Naive thymus-derived CD8-positive, alpha-beta T cell (primary cell): Measurements from ENCODE around the gene PSAP. TPM values are rescaled to one million over a fixed set of nuclear protein-coding genes. Genes with fewer than 3 reads are reported as not detected.

Experiments used
- ATAC-seq, 2 donors: fragments of 150-1000 bp; cut with Tn5 transposase in 1 of 2; sonication (Bioruptor Pico), chemical (Tn5 transposase) in 1 of 2; 1 replicate in 1 of 2; 2 replicates in 1 of 2; pipeline ENCODE4 v1.10.0; 2021; ENCODE audit warnings: mild to moderate bottlenecking in 2 of 2, moderate library complexity in 2 of 2
- POLR2A ChIA-PET: fragments of 350-600 bp; sonication (Branson Sonifier 250); formaldehyde crosslinking; loops from one replicate; lab custom pipeline; 2021; ENCODE audit warnings: antibody characterized with exemption; lab: Charles Lee
- DNase-seq, 10 donors: peaks; one replicate each; pipeline versions ENCODE4 v3.0.0 to v3.0.0-alpha.2; 2020 to 2022
- H3K27ac Mint-ChIP-seq, 10 donors: one replicate each; pipeline ENCODE4 v1.8.0; 2020 to 2022; ENCODE audit warnings: mild to moderate bottlenecking in 10 of 10, mixed read lengths in 10 of 10, moderate library complexity in 4 of 10, inconsistent platforms in 1 of 10
- H3K27me3 Mint-ChIP-seq, 5 donors: one replicate each; pipeline ENCODE4 v1.8.0; 2021 to 2022; ENCODE audit warnings: mixed read lengths in 5 of 5
- H3K36me3 Mint-ChIP-seq, 3 donors: one replicate each; pipeline ENCODE4 v1.8.0; 2020 to 2022; ENCODE audit warnings: mixed read lengths in 3 of 3, mild to moderate bottlenecking in 2 of 3, inconsistent platforms in 1 of 3
- H3K4me1 Mint-ChIP-seq, 4 donors: one replicate each; pipeline ENCODE4 v1.8.0; 2021 to 2022; ENCODE audit warnings: mixed read lengths in 4 of 4
- H3K4me3 Mint-ChIP-seq, 10 donors: one replicate each; pipeline ENCODE4 v1.8.0; 2020 to 2022; ENCODE audit warnings: mild to moderate bottlenecking in 10 of 10, mixed read lengths in 10 of 10, moderate library complexity in 6 of 10, inconsistent platforms in 1 of 10
- H3K9me3 Mint-ChIP-seq, 9 donors: one replicate each; pipeline ENCODE4 v1.8.0; 2020 to 2022; ENCODE audit warnings: mixed read lengths in 9 of 9, mild to moderate bottlenecking in 3 of 9, inconsistent platforms in 1 of 9, moderate library complexity in 1 of 9
- polyA plus RNA-seq, 3 donors: library from polyadenylated mRNA; unstranded; fragments of 300-500 nt; fragmentation: Illumina TruSeq; gene quantifications; one replicate each; pipeline ENCODE4 v1.2.3, GENCODE V29; 2021
- total RNA-seq, 8 experiments: library from RNA in 2 of 8; stranded (reverse) in 2 of 8; gene quantifications; one replicate each; pipeline ENCODE4 v1.2.3 and lab custom pipeline; 2021 to 2026

Gene PSAP
- total and polyA plus RNA-seq, 5 experiments from 2014 or later, result 203 to 442 (median 389) TPM

DNA sequence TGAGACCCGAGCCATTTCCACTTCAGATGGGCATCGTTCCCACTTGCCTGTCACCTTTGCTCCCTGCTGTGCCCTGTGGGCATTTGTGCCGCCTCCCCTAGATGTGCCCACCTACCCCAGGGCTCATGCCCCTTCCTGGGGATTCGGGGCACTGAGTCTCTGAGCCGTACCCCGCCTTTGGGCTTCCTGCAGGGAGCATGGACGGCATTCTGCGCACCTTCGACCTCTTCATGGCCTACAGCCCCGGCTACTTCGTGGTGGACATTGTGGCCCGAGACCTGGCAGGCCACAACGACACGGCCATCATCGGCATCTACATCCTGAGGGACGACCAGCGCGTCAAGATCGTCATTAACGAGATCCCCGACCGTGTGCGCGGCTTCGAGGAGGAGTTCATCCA, 41.4 kb downstream of the PSAP start:
- H3K27me3 Mint-ChIP-seq, result no peaks in the 10 kb centered on the region
- POLR2A ChIA-PET, result no interaction called here

DNA sequence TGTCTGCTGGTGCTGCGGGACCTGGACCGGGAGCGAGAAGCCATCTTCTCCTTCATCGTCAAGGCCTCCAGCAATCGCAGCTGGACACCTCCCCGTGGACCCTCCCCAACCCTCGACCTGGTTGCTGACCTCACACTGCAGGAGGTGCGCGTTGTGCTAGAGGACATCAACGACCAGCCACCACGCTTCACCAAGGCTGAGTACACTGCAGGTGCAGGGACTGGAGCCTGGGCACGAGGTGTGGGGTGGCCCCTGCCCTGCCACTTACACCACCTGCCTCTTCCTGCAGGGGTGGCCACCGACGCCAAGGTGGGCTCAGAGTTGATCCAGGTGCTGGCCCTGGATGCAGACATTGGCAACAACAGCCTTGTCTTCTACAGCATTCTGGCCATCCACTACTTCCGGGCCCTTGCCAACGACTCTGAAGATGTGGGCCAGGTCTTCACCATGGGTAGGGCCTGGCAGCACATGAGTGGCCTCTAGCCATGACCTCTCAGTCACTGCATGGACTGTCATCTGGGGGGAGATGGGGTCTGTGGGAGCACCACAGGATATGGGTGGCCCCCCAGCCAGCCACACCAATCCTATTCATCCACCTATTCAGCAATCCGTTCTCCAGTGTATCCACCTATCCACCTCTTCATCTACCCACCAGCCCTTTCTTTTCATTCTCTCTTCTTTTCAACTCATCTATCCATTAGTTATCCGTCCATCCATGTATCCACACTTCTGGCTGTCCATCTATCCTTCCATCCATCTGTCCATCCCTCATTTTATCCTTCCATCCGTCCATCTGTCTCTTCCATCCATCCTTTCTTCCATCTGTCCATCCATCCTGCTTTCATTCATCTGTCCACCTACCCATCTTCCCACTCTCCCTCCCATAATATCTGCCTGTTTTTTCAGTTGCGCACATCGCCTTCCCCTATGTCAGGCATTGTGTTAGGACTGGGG, 43.2 kb downstream of the PSAP start:
- H3K27me3 Mint-ChIP-seq, result no peaks in the 10 kb centered on the region
- ATAC-seq, result no peak
- no peak for DNase-seq
- no peak overlapping the region for H3K4me3 Mint-ChIP-seq
- POLR2A ChIA-PET, result interaction anchor here (1.1 to 1.4 kb wide), 2 partner anchors 8 to 16 kb away, joined by 3 read pairs; no protein-coding TSS in a partner anchor
- peaks cover 0 to 3% (median 2%) of the 10 kb centered on the region in 4 donors for H3K4me1 Mint-ChIP-seq
- peaks cover 0 to 6% (median 2%) of the 10 kb centered on the region in 3 donors for H3K36me3 Mint-ChIP-seq
- peak overlapping the region in 1 of 10 donors; percentile 53 for H3K27ac Mint-ChIP-seq
- no peaks in the 10 kb centered on the region for H3K9me3 Mint-ChIP-seq

More for the DNA sequence above, 41.4 kb downstream of the PSAP start:
- H3K36me3 Mint-ChIP-seq, result peaks cover 0 to 8% (median 2%) of the 10 kb centered on the region in 3 donors
- no peaks in the 10 kb centered on the region for H3K9me3 Mint-ChIP-seq
- H3K4me1 Mint-ChIP-seq, result peaks cover 0 to 2% (median under 1%) of the 10 kb centered on the region in 4 donors
- H3K27ac Mint-ChIP-seq, result no peak overlapping the region
- no peak for DNase-seq
- no peak for ATAC-seq
- H3K4me3 Mint-ChIP-seq, result no peak overlapping the region

DNA sequence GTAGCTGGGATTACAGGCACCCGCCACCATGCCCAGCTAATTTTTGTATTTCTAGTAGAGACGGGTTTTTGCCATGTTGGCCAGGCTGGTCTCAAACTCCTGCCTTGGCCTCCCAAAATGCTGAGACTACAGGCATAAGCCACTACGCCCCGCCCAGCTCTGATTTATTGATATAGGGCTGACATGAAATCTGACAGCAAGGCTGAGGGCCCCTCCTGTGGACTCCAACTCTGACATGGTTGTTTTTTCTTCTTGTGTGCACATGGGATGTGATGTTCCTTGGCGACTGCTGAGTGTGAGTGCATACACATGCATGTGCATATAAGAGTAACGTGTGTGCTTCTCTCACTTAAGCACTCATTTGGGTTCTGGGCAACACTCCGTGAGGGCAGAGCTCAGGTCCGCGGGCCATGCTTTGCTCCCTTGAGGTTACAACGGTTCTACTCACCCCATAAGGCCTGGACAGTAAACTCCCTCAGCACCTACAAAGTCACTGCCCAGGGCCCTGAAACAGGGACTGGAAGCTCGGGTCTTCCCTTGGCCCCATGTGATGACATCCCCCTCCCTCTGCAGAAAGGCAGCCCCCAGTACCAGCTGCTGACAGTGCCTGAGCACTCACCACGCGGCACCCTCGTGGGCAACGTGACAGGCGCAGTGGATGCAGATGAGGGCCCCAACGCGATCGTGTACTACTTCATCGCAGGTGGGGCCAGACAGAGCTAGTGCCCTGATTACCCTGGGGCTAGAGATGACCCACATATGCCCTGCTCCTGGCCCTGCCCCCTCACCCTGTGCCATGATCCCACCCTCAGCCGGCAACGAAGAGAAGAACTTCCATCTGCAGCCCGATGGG, 44.1 kb downstream of the PSAP start:
- ATAC-seq (no peak), DNase-seq (no peak)
- peaks cover 0 to 6% (median 2%) of the 10 kb centered on the region in 3 donors for H3K36me3 Mint-ChIP-seq
- no peaks in the 10 kb centered on the region for H3K27me3 Mint-ChIP-seq
- peaks cover 0 to 3% (median 1%) of the 10 kb centered on the region in 4 donors for H3K4me1 Mint-ChIP-seq
- H3K9me3 Mint-ChIP-seq, result no peaks in the 10 kb centered on the region
- H3K27ac Mint-ChIP-seq, result no peak overlapping the region
- H3K4me3 Mint-ChIP-seq, result no peak overlapping the region
- POLR2A ChIA-PET, result interaction anchor here (0.6 to 1.4 kb wide), 3 partner anchors 9 to 28 kb away, joined by 3 read pairs; no protein-coding TSS in a partner anchor

DNA sequence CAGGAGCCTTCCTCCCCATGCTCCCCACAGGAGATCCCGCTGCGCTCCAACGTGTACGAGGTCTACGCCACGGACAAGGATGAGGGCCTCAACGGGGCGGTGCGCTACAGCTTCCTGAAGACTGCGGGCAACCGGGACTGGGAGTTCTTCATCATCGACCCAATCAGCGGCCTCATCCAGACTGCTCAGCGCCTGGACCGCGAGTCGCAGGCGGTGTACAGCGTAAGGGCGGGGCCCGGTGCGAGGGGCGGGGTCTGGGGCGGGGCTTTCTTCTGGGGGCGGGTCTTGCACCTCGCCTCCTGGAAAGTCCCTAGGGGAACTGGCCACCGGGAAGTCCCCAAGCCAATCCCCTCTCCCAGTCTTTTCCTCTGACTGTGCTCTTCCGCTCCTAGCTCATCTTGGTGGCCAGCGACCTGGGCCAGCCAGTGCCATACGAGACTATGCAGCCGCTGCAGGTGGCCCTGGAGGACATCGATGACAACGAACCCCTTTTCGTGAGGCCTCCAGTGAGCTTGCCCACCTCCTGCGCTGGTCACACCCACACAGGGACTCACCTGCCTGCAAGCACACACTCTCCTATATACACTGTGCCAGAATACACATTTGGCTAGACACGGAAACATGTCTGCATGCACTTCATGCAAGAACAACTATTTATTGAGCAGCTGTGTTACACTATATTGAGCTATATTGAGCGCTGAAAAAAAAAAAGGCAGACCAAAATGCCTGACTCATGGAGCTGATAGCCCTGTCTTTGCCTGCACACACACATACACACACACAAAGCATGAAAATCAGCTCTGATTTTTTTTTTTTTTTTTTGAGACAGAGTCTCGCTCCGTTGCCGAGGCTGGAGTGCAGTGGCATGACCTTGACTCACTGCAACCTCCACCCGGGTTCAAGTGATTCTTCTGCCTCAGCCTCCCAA, 45.0 kb downstream of the PSAP start:
- no peaks in the 10 kb centered on the region for H3K27me3 Mint-ChIP-seq
- H3K36me3 Mint-ChIP-seq, result peaks cover 0 to 6% (median 5%) of the 10 kb centered on the region in 3 donors
- peak overlapping the region in 1 of 10 donors; percentile 83 for H3K27ac Mint-ChIP-seq
- no peak overlapping the region for H3K4me3 Mint-ChIP-seq
- H3K4me1 Mint-ChIP-seq, result peaks cover 0 to 8% (median 3%) of the 10 kb centered on the region in 4 donors
- DNase-seq (no peak), ATAC-seq (no peak)
- POLR2A ChIA-PET, result interaction anchor here (1.0 to 1.4 kb wide), 3 partner anchors 14 to 33 kb away, joined by 3 to 4 read pairs (median 3); partner anchors contain the start of gene VSIR
- H3K9me3 Mint-ChIP-seq, result no peaks in the 10 kb centered on the region

DNA sequence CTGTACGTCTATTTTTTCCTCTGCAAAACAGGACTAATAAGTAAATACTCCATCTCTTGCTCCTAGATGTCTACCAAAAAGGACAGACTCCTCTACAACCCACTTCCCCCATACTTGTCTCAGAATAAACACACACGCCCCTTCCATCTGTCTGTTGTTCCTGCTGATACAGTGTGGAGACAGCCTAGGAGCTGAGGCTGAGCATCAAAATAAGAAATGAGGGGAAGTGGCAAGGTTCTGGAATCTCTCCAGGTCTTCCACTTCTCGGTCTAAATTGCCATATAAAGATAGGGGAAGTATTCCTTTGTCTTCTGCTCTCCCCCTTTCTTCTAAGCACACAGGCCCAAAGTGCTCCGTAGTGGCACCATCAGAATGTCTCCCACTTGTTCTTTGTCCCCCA, 47.0 kb downstream of the PSAP start:
- POLR2A ChIA-PET, result no interaction called here
- ATAC-seq (no peak), DNase-seq (no peak)
- Mint-ChIP-seq H3K27me3 (no peaks in the 10 kb centered on the region), H3K9me3 (no peaks in the 10 kb centered on the region), H3K4me1 (peaks cover 0 to 11% (median 2%) of the 10 kb centered on the region in 4 donors), H3K27ac (peak overlapping the region in 1 of 10 donors; percentile 8), H3K36me3 (peaks cover 0 to 6% (median 5%) of the 10 kb centered on the region in 3 donors), H3K4me3 (no peak overlapping the region)

DNA sequence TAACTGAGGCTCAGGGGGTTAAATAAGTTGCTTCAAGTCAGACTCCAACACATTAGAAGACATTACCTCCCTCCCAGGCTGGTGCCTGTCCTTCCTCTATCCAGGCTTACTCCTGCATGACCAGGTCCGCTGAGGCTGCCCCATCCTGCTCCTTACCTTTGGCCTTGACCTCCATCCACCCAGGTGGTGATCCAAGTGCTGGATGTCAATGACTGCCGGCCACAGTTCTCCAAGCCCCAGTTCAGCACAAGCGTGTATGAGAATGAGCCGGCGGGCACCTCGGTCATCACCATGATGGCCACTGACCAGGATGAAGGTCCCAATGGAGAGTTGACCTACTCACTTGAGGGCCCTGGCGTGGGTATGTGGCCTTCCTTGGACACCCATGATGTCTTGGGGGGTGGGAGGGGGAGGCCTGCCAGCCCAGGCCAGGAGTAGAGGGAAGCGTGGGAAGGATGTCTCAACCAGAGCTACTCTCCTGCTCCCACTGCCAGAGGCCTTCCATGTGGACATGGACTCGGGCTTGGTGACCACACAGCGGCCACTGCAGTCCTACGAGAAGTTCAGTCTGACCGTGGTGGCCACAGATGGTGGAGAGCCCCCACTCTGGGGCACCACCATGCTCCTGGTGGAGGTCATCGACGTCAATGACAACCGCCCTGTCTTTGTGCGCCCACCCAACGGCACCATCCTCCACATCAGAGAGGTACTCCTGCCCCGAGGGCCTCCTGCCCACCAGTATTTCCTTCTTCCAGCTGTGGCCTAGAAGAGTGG, 48.1 kb downstream of the PSAP start:
- H3K4me1 Mint-ChIP-seq, result peaks cover 1 to 14% (median 4%) of the 10 kb centered on the region in 4 donors
- H3K27me3 Mint-ChIP-seq, result no peaks in the 10 kb centered on the region
- ATAC-seq, result no peak
- POLR2A ChIA-PET, result no interaction called here
- peaks cover 0 to 6% (median 5%) of the 10 kb centered on the region in 3 donors for H3K36me3 Mint-ChIP-seq
- H3K27ac Mint-ChIP-seq, result no peak overlapping the region
- no peaks in the 10 kb centered on the region for H3K9me3 Mint-ChIP-seq
- no peak for DNase-seq
- no peak overlapping the region for H3K4me3 Mint-ChIP-seq

DNA sequence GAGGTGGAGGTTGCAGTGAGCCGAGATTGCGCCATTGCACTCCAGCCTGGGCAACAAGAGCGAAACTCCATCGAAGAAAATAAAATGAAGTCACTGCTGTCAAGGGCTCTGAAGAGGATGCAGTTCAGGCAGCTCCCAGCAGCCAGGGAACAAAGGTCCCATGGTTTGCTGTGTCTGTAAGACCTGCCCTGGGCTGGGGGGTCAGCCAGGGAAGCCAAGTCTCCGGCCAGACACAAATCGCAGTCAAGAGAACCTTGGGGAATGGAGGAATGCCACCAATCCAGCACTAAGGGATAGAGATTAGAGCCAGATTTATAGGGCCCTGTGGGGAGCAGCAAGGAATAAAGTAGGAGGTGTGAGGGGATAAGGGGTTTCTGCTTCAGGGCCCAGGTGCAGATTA, 48.8 kb downstream of the PSAP start:
- POLR2A ChIA-PET, result no interaction called here
- no peaks in the 10 kb centered on the region for H3K9me3 Mint-ChIP-seq
- H3K4me1 Mint-ChIP-seq, result peaks cover 8 to 20% (median 10%) of the 10 kb centered on the region in 4 donors
- no peak for DNase-seq
- peaks cover 0 to 6% (median 5%) of the 10 kb centered on the region in 3 donors for H3K36me3 Mint-ChIP-seq
- H3K4me3 Mint-ChIP-seq, result no peak overlapping the region
- H3K27me3 Mint-ChIP-seq, result no peaks in the 10 kb centered on the region
- H3K27ac Mint-ChIP-seq, result no peak overlapping the region
- ATAC-seq, result no peak

DNA sequence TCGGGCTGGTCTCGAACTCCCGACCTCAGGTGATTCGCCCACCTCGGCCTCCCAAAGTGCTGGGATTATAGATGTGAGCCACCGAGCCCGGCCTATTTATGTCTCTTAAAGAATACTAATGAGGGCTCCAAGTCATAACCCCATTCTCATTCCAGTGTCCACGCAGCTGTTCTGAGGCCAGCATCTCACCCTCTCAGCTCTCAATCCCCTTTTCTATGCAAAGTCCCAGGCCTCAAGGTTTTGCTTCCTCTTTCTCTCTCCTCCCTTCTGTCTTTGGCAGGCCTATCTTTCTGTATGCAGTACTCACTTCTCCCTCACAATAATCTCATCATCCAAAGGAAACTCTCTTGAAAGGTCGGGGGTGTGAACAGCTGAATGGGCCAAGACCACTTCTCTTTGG, 49.7 kb downstream of the PSAP start:
- H3K36me3 Mint-ChIP-seq, result peaks cover 0 to 5% (median under 1%) of the 10 kb centered on the region in 3 donors
- H3K4me3 Mint-ChIP-seq, result no peak overlapping the region
- DNase-seq, result no peak
- no peak for ATAC-seq
- no peaks in the 10 kb centered on the region for H3K9me3 Mint-ChIP-seq
- POLR2A ChIA-PET, result no interaction called here
- H3K27ac Mint-ChIP-seq, result peak overlapping the region in 1 of 10 donors; percentile 6
- H3K4me1 Mint-ChIP-seq, result peaks cover 13 to 29% (median 18%) of the 10 kb centered on the region in 4 donors
- H3K27me3 Mint-ChIP-seq, result no peaks in the 10 kb centered on the region

DNA sequence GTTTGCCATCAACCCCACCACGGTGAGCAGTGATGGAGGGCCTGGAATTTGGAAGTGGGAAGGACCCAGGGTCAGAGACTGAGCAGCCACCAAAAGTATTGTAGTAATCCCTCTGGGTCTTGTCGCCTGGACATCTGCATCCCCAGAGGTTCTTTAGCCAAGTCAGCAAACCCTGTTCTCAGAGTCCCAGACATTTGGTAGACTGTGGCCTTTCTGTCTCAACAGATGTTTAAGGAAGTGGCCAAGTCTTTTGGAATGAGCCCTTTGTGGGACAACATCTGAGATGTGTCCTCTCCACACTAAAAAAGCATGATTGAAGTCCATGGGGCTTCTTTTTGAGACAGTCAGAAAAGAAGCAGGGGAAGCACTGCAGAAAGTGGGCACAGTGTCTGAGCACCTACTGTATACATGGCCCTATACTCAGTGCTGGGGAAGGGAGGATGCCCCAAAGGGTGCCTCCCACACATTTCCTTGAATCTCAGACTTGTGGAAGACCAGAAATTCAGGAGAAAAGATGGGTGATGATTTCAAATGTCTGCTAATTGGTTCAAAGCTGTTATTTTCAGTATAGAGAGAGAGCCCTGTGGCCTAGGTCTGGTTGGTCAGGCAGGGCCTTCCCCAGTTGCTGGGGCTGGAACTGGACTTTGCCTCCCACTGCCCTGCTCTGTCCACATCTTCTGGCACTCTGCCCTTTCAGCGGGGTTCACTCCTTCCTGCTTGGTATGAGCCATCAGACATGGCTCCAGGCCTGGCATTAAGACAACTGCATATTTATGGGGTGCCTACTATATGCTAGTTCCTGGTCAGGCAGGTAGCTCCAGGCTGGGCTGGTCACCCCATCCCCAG, 51.2 kb downstream of the PSAP start:
- Mint-ChIP-seq H3K36me3 (peaks cover 0 to 2% (median 2%) of the 10 kb centered on the region in 3 donors), H3K4me1 (peaks cover 17 to 36% (median 24%) of the 10 kb centered on the region in 4 donors), H3K27me3 (peaks cover 0 to 2% (median 0%) of the 10 kb centered on the region in 5 donors), H3K27ac (no peak overlapping the region), H3K9me3 (no peaks in the 10 kb centered on the region), H3K4me3 (no peak overlapping the region)
- no peak for DNase-seq
- POLR2A ChIA-PET, result no interaction called here
- ATAC-seq, result no peak

DNA sequence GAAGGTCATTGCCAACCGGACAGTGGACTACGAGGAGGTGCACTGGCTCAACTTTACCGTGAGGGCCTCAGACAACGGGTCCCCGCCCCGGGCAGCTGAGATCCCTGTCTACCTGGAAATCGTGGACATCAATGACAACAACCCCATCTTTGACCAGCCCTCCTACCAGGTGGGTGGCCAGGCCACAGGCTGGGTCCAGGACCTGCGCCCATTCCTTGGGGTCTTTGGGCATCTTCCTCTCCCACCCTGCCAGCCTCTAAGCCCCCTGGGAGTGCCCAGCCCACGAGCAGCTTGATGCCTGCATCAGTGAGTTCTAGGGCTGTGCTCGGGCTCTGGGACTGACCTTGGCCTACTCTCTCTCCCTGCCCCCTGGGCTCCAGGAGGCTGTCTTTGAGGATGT, 51.9 kb downstream of the PSAP start:
- Mint-ChIP-seq H3K4me3 (no peak overlapping the region), H3K9me3 (no peaks in the 10 kb centered on the region), H3K36me3 (peaks cover 0 to 7% (median 2%) of the 10 kb centered on the region in 3 donors), H3K4me1 (peaks cover 16 to 35% (median 24%) of the 10 kb centered on the region in 4 donors), H3K27ac (no peak overlapping the region), H3K27me3 (peaks cover 0 to 2% (median 0%) of the 10 kb centered on the region in 5 donors)
- POLR2A ChIA-PET, result no interaction called here
- DNase-seq (no peak), ATAC-seq (no peak)
